ENCODE measurements around the gene ITGA4.

ITGA4 gene

DNA sequence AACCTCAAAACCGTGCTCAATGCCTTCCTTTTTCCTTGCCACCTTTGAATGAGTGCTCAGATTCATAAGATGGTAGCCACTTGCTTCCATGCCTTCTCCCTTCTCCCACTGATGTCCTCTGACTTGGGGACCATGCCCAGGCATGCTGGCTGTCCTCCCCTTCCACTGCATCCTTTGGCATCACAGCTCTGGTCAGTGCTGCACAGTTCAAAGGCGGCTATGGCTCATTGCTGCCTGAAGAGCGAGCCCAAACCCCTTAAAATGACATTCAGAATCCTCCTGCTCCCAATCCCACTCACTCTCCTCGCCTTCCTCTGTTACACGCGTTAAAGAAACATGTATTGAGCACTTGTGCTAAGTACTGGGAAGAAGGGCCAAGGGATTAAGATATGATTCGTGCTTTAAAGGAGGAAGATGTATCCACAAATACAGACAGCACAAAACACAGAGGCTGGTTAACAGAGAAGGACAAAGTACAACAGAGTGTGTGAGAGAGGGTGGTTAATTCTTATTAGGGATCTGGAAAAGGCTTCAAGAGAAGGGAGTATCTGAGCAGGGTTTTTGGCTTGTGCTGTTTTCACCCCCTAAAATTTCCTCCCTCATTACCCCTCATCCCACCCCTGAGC, 118.0 kb downstream of the ITGA4 start:
- H3K4me2 ChIP-seq (ENCODE audit: low read depth, low read length, poor library complexity, severe bottlenecking), result no peak overlapping the region
- no peak overlapping the region for H3K4me3 ChIP-seq (ENCODE audit: insufficient read depth, low read length, poor library complexity, severe bottlenecking)
- TF ChIP-seq, protein P1, sequence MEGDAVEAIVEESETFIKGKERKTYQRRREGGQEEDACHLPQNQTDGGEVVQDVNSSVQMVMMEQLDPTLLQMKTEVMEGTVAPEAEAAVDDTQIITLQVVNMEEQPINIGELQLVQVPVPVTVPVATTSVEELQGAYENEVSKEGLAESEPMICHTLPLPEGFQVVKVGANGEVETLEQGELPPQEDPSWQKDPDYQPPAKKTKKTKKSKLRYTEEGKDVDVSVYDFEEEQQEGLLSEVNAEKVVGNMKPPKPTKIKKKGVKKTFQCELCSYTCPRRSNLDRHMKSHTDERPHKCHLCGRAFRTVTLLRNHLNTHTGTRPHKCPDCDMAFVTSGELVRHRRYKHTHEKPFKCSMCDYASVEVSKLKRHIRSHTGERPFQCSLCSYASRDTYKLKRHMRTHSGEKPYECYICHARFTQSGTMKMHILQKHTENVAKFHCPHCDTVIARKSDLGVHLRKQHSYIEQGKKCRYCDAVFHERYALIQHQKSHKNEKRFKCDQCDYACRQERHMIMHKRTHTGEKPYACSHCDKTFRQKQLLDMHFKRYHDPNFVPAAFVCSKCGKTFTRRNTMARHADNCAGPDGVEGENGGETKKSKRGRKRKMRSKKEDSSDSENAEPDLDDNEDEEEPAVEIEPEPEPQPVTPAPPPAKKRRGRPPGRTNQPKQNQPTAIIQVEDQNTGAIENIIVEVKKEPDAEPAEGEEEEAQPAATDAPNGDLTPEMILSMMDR (IDR thresholded peaks at IDR 0.05; ENCODE audit: insufficient read depth, low read length, poor library complexity, severe bottlenecking), result no peak
- no peak for TF ChIP-seq EZH2phosphoT487 (conservative IDR thresholded peaks at IDR 0.05; ENCODE audit: low read length)

DNA sequence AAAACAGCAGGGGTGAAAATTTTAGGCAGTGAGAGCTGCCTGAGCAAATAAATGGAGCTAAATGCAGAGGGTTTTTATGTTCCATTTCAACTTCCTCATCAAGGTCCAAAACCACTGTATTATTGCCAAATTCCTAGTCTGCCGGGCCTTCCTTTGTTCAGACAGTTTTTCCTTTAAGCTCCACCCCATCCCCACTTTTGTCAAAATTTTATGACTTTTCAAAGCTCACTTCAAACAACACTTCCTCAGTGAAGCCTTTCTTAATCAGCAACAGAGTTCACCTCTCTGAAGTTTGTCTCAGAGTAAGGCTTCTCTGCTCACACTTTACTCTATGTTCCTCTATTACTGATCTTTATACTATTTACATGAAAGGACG, 118.5 kb downstream of the ITGA4 start:
- H3K9me2 ChIP-seq (replicated peaks; ENCODE audit: insufficient read depth, low read length), result no peaks in the 10 kb centered on the region

More for the DNA sequence above, 118.0 kb downstream of the ITGA4 start:
- no peaks in the 10 kb centered on the region for H3K79me2 ChIP-seq (ENCODE audit: insufficient read depth, low read length)
- no peaks in the 10 kb centered on the region for H3K9me3 ChIP-seq (ENCODE audit: insufficient read depth, low read length)
- no peak overlapping the region for H3K27ac ChIP-seq (ENCODE audit: low read depth, low read length)
- no peaks in the 10 kb centered on the region for H4K20me1 ChIP-seq (ENCODE audit: low read depth, low read length)
- no peaks in the 10 kb centered on the region for H3K27me3 ChIP-seq (ENCODE audit: low read length)
- no peak overlapping the region for H3K9ac ChIP-seq (ENCODE audit: low read length)
- H2AFZ ChIP-seq (ENCODE audit: low read depth, low read length, severe bottlenecking), result no peak overlapping the region
- no peaks in the 10 kb centered on the region for H3K36me3 ChIP-seq (ENCODE audit: low read length)
- H3K9me2 ChIP-seq (replicated peaks; ENCODE audit: insufficient read depth, low read length), result no peaks in the 10 kb centered on the region
- H3F3A ChIP-seq (ENCODE audit: insufficient read depth), result no peaks in the 10 kb centered on the region

DNA sequence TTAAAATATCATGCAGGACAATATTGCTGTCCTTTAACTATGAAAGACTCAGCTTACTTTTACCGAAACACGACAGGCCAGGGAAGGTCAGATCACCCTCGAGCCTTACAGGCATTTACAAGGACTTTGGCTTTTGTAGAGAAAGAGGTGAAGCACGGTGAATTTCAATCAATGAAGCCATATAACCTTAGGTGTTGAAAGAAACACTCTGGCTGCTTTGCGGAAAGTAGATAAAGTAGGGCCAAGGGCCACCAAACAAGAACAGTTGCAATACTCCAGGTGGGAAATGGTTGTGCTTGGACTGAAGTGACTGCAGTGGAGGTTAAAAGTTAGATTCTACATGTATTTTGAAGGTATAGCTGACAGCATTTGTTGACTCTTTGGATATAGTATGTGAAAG, 119.2 kb downstream of the ITGA4 start:
- Histone ChIP-seq H3K4me3 (ENCODE audit: insufficient read depth, low read length, poor library complexity, severe bottlenecking) (no peak overlapping the region), H3K9ac (ENCODE audit: low read length) (no peak overlapping the region), H2AFZ (ENCODE audit: low read depth, low read length, severe bottlenecking) (no peak overlapping the region), H4K20me1 (ENCODE audit: low read depth, low read length) (no peaks in the 10 kb centered on the region), H3K4me2 (ENCODE audit: low read depth, low read length, poor library complexity, severe bottlenecking) (no peak overlapping the region), H3K79me2 (ENCODE audit: insufficient read depth, low read length) (no peaks in the 10 kb centered on the region), H3K9me3 (ENCODE audit: insufficient read depth, low read length) (no peaks in the 10 kb centered on the region), H3K27me3 (ENCODE audit: low read length) (no peaks in the 10 kb centered on the region), H3K27ac (ENCODE audit: low read depth, low read length) (no peak overlapping the region), H3F3A (ENCODE audit: insufficient read depth) (no peaks in the 10 kb centered on the region), H3K36me3 (ENCODE audit: low read length) (no peaks in the 10 kb centered on the region), H3K9me2 (replicated peaks; ENCODE audit: insufficient read depth, low read length) (no peaks in the 10 kb centered on the region)
- no peak for TF ChIP-seq EZH2phosphoT487 (conservative IDR thresholded peaks at IDR 0.05; ENCODE audit: low read length)
- TF ChIP-seq, protein P1 (IDR thresholded peaks at IDR 0.05; ENCODE audit: insufficient read depth, low read length, poor library complexity, severe bottlenecking), result no peak

More for the DNA sequence above, 118.5 kb downstream of the ITGA4 start:
- Histone ChIP-seq H2AFZ (ENCODE audit: low read depth, low read length, severe bottlenecking) (no peak overlapping the region), H3K27me3 (ENCODE audit: low read length) (no peaks in the 10 kb centered on the region), H3K9me3 (ENCODE audit: insufficient read depth, low read length) (no peaks in the 10 kb centered on the region), H3K4me2 (ENCODE audit: low read depth, low read length, poor library complexity, severe bottlenecking) (no peak overlapping the region), H3F3A (ENCODE audit: insufficient read depth) (no peaks in the 10 kb centered on the region), H3K36me3 (ENCODE audit: low read length) (no peaks in the 10 kb centered on the region), H3K9ac (ENCODE audit: low read length) (no peak overlapping the region), H3K4me3 (ENCODE audit: insufficient read depth, low read length, poor library complexity, severe bottlenecking) (no peak overlapping the region), H3K27ac (ENCODE audit: low read depth, low read length) (no peak overlapping the region), H3K79me2 (ENCODE audit: insufficient read depth, low read length) (no peaks in the 10 kb centered on the region), H4K20me1 (ENCODE audit: low read depth, low read length) (no peaks in the 10 kb centered on the region)
- TF ChIP-seq EZH2phosphoT487 (conservative IDR thresholded peaks at IDR 0.05; ENCODE audit: low read length), result no peak
- TF ChIP-seq, protein P1 (IDR thresholded peaks at IDR 0.05; ENCODE audit: insufficient read depth, low read length, poor library complexity, severe bottlenecking), result no peak

Data from SU-DHL-6 (cell line).